ENCODE measurements around the gene GULP1.
"Not testable (repeated sequence)": the region's sequence is repeated elsewhere in the genome, so short reads cannot be mapped to it uniquely, and the experiment has no call there.

The GULP1 gene

DNA sequence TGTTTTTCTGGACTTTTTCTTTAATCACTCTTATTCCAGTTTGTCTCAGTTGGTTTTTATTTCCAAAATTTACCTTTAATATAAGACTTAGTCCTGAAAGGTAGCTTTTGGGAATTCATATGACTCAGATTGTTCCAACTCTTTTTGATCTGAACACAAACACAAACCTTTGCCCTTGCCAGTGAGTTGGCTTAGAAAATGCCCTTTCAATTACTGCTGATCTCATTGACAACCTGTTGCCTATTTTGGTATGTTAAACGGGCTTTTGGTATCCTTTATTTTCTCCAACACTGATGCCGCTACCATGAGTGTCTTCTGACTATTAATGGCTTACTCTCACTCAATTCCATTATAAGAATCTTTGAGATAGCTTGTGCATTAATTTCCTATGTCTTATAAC, 143.4 kb downstream of the GULP1 start:
- no peak for DNase-seq

DNA sequence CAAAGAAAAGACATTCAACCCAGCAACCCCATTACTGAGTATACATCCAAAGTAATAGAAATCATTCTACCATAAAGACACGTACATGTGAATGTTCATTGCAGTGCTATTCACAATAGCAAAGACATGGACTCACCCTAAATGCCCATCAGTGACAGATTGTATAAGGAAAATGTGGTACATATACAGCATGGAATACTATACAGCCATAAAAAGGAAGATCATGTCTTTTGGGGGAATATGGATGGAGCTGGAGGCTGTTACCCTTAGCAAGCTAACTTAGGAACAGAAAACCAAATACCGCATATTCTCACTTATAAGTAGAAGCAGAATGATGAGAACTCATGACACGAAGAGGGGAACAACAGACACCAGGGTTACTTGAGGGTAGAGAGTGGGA, 145.9 kb downstream of the GULP1 start:
- no peak for DNase-seq

DNA sequence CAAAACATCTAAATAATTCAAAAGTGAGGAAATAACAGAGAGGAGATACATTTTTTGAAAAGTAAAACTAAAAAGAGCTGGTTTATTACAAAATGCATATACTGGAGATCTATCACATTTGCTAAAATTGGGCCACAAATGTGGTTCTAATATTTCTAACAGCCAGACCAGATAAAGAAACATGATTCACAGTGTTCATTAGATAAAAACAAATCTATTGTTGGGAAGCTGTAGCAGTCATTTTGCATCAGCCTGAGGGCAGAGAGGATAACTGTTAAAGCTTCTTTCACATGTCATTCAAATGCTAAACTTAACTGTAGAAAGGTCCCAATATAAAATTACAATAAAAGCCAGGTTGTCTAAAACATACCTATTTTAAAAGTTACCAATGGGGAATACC, 148.3 kb downstream of the GULP1 start:
- DNase-seq = no peak

DNA sequence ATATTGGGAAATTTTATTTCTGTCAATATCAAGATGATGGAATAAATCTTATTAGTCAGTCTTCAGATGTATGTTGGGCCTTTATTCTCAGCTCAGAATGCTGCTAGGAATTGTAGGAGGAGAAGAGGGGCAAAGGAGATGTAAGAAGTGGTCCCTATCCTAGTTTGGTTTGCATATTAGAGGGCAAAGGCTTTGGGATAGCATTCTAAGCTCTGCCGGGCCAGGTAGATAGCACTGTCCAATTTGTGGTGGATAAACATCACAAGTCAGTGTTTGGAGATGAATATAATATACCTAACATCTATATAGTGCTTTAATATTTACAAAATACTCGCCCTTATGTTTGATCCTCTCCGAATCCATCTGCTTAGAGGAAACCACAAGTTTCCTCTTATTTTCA, 149.2 kb downstream of the GULP1 start:
- DNase-seq = no peak

DNA sequence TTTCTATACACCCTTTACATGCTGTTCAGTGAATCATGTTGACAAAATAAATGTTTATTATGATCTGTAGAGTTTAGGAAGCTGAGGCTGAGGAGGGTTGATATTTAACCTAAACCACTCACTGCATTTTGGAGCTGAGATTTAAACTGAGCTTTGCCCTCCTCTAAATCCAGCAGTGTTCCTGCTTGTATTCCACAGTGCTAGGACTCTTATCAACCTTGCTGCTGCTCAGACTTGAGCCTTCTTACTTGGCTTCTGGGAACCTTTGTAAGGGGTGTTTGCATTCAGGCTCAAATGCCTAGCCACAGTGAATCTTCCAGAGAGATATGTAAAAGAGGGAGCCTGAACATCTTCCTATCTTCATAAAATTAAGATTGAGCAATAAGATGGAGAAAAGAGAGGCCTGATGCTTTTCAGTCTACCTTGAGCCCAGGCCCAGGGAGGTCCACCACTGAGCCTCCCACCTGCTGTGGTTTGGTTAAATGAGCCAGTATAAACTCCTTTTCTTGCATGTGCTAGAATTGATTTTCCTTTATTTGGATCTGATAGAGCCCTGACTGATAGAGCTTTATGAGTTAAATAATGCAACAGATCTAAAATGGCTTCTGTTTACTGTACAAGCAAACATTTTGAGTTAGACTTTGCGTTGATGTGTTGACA, 149.7 kb downstream of the GULP1 start:
- DNase-seq = no peak

DNA sequence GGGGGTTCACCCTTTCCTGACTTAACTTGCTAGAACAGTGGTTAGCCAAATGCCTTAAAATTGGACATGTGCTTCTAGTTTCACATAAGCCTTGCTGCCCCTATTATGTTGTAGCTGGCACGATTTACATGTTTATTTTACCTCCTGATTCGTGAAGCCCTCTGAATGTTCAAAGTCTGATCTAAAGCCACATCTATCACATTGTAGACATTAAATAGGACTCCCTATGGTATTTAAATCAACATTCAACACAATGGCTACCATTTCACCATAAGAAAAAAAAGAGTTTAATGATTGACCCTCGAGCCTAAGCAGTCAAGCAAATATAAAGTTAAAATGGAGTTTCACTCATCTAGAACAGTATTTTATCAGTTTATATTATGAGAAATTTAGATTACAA, 151.5 kb downstream of the GULP1 start:
- DNase-seq = no peak

DNA sequence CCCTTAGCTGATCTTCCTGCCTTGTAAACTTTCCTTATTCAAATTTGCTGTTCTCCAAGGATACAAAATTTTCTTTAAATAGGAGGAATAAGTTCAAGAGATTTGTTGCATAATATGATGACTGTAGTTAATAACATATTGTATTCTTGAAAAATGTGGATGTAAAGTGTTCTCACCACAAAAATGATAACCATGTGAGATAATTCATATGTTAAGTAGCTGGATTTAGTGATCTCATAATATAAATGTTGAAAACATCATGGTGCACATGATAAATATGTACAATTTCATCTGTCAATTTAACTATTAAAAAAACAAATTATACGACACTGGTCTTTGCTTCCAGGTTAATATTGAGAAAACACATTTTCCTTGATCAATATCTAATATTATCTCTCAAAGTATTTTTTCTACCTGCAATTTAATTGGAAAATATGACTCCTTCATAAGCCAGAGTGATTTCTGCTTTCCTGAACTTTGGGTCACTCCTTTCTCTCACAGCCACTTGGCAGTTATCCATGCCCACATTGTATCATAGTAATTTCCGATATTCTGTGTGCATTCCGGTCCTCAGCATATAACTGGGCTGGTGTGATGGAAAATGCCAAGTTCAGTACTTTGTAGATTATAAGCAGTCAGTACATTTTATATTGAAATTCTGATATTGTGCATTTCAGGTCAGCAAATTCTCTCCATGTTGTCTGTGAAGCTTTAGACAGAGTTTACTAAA, 152.6 kb downstream of the GULP1 start:
- DNase-seq = no peak

DNA sequence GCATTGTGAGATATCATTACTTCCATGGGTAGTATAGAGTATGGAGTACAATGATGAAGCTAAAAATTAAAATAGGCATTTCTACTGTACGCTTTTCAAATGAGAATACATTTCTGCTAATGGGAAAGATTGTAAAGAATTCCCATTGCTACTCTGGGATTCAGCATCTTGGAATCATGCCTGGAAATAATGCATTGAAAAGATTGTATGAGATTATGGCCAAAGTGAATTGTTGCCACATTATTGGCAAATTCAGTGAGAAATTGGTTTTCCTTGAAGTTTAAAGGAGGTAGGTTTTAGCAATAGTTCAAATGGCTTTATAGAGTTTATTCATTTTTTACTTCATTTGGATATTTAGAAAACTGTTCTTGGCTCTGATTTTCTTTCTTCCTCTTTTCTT, 157.9 kb downstream of the GULP1 start:
- no peak for DNase-seq

DNA sequence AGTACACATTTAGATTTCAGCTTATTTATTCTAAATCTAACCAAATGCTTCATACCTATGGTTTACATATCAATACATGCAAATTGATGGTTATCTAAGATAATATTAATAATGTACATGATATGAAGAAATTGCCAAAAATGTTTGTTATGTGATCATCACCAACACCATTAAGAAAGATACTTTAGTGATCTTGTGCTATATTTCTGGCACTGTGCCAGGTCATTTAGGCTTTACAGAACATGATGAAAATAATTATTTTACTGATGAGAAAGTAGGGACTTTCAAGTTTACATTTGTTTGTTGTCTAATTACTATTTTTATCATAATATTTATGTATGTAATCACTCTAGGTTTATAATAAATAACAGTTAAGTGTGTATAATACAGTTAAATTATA, 158.3 kb downstream of the GULP1 start:
- DNase-seq = no peak

DNA sequence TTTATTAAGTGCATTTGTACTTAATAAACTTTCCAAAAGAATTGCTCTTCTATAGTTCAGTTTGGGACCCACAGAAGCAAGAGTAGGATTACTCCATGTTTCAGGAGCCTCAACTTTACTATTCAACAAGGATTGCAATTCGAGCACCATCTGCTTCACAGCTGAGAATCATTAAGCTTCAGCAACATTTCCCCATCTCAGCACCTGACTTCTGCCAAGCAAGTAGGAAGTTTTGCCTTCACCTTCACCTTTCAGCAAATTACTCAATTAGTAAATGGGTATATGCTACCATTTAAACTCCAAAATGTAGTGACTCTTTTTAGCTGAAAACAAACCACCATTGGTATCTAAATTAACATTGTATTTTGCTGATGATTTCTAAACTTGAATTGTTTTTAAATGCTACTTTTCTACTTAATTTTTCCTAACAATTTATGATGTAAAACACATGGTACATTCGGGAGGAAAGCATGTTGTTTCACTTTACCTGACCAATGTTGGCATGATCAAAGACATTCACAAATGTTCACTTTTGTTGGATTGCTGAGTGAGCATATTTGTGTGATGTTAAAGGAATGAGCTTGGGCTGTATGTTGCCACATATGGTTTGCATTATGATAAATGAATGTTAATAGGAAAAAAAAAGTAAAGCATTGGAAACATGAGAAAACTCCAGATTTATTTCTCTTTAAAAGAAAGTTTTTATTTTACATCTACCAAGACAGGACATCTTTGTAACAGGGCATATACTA, 159.2 kb downstream of the GULP1 start:
- no peak for DNase-seq

DNA sequence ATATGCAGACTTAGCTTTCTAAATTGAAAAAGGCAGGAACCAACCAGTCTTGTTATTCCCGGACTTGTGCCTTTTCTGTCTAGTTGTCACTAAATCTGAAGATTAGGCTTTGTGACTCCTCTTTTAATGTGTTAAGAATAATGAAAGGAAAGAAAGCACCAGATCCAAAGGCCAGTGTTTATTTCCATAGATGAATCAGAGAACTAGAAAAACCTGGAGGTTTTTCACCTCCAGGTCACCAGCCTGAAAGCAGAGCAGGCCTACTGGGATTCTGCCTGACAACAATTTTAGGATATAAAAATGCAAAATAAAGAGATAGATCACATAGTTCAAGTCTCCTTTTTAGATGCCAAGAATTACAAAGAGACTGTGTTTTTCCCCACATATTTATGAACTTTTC, 160.4 kb downstream of the GULP1 start:
- DNase-seq = no peak

DNA sequence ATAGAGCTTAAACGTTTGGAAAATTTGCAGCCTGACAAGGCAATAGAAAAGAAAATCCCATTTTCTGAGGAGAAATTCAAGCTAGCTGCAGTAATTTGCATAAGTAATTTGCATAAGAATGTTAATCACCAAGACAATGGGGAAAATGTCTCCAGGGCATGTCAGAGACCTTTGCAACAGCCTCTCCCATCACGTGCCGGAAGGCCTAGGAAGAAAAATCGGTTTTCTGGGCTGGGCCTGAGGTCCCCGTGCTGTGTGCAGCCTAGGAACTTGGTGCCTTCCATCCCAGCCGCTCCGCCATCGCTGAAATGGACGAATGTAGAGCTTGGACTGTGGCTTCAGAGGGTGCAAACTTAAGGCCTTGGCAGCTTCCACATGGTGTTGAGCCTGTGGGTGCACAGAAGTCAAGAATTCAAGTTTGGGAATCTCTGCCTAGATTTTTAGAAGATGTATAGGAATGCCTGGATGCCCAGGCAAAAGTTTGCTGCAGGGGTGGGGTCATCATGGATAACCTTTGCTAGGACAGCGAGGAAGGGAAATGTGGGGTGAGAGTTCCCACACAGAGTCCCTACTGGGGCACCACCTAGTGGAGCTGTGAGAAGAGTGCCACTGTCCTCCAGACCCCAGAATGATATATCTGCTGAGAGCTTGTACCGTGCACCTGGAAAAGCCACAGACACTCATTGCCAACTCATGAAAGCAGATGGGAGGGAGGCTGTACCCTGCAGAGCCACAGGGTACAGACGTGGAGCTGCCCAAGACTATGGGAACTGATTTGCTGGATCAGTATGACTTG, 164.6 kb downstream of the GULP1 start:
- DNase-seq = no peak

DNA sequence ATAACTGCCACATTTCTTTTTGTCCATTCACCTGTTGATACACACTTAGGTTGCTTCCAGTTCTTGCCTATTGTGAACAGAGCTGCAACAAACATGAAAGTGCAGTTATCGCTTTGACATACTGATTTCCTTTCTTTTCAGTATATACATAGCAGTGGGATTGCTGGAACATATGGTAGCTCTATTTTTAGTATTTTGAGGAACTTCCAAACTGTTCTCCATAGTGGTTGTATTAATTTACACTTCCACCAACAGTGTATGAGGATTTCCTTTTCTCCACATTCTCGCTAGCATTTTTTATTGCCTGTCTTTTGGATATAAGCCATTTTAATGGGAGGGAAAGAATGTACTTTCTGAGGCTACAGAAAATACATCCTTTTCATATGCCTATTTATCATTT, 167.4 kb downstream of the GULP1 start:
- no peak for DNase-seq

DNA sequence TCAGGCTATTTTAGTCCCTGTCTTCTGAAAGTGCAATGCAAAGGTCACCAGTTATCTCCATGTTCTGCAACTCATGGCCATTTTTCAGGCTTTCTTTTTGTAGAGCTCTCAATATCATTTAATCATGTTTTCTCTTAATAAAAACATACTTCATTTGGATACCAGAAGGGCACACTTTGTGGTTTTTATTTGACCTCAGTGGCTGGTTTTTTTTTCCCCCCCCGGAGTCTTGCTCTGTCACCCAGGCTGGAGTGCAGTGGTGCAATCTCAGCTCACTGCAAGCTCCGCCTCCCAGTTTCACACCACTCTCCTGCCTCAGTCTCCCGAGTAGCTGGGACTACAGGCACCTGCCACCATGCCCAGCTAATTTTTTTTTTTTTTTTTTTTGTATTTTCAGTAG, 174.4 kb downstream of the GULP1 start:
- DNase-seq = not testable (repeated sequence)

DNA sequence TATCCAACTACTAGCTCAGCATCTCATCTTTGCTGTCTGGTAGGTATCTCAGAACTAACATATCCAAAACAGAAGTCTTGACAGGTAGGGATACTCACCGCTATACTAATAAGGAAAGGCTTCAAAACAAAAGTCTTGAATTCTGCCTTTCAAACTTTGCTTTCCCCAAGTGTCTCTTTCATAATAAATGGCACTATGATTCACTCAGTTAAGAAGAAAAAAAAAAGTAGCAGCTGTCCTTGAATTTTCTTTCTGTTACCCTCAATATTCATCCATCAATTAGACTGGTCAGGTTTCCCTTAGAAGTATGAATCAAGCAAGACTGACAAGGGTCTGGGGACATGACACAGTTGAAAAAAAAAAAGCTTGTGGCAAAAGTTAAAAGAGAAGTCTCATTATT, 175.1 kb downstream of the GULP1 start:
- DNase-seq = no peak

DNA sequence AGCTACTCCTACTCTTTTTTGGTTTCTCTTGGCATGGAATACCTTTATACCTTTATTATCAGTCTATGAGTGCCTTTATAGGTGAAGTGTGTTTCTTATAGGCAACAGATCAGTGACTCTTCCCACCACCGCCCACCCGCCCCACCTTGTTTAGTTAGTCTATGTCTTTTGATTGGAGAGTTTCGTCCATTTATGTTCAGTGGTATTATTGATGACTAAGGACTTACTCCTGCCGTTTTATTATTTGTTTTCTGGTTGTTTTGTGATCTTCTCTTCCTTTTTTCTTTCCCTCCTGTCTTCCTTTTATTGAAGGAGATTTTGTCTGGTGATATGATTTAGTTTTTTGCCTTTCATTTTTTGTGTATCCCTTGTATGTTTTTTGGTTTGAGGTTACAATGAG, 179.5 kb downstream of the GULP1 start:
- DNase-seq = no peak

DNA sequence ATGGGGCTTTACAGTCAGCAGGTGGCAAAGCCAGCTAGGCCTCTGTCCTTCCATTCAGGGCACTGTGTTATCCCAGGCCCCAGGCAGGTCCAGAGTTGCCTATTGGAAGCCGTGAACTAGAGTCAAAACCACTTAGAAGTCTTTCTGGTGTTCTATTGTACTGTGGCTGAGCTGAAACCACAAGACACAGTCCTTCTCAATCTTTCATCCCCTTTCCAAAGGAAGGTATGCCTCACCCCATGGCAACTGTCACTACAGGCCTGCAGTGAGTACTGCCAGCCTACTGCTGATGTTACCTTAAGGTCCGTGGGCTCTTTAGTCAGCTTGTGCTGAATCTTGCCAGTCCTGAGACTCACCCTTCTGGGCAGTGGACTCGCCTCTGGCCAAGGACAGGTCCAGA, 181.6 kb downstream of the GULP1 start:
- no peak for DNase-seq

DNA sequence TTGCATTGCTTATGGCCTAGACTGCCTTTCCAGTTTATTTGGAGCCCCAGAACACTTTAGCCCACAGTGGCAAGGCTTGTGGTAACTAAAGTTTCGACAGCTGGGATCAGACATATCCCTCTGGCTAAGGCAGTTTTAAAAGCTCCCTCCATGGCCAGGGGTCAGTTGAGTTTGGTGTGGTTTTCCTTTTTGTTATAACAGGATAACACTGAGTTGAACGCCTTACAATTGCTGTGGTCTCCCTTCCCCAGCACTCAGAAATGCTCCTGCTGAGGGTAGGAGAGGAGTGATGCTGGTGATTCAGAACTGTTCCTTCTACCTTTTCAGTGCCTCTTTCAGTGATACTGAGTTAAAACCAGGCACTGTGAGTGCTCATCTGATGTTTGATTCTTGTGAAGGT, 182.6 kb downstream of the GULP1 start:
- no peak for DNase-seq

DNA sequence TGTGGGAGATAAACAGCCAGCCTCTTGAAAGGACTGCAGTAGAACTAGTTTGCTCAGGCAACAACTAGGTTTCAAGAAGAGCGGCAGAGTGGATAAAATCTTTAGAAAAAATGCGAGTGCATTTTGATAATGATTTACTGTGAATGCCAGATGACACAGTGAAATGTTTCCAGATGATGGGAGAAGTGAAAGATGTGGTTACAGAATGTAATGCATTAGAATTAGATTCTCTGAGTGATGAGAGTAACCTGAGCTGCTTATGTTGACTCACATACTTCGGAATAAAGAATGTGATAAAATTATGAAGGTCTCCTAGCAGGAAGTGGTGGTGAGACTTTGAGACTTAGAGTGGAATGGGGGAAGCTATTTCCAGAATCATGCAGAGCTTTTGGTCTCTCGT, 184.3 kb downstream of the GULP1 start:
- no peak for DNase-seq

DNA sequence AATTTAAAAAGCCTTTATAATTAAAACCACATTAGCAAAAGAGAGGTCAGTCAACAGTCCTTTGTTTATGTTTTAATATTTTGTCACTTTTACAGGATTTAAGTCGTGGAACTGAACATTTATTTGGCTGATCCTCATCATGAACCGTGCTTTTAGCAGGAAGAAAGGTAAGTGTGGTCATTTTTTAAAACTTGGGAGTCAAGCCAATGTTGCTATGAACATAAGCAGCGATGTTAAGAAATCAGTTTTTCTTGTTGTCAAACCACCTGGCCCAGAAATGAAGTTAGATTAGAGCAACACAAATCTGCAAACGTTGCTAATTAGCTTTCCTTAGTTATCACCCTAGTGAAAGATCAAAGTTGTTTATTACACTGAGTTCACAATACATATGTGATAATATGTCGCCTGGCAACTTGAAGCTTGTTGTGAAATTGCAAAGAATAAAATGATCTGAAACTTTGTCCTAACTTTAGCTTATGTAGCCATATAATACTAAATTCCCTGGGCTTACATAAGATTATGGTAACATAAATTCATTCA, 186.0 kb downstream of the GULP1 start:
- DNase-seq = no peak

DNA sequence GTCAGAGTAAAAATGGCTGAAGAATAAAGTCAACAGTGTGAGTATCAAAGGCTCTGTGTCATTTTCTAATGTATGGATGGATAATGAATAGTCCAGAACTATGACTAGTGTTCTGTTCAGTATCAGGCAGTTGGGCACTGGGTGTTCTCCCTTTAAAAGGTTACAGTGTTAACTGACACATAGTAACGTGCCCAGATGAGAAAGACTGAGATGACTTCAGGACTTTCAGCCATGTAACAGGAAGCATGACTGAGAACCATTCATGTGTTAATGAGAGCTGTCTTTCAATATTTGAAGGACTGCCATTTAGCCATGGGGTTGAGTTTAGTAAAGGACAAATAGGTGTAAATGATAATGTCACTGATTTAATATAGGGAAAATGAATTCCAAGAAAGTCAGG, 187.1 kb downstream of the GULP1 start:
- no peak for DNase-seq

DNA sequence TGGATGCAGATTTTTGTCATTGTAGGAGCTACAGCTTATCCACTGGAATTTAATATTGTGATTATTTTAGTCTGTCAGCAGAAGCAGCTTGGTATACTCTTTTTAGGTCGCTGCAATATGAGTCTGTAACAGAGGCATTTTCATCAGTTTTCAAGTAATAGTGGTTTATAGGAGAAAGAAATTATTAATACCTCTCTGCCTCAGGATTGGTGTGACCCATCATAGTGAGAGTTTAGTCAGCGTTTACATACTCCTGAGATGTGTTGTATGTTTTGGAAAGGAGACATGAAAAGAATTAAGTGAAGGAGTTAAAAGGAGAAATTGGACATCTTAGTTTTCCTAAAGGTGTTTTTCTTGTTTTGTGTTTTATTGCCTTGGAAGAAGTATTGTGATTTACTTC, 189.8 kb downstream of the GULP1 start:
- DNase-seq = no peak

DNA sequence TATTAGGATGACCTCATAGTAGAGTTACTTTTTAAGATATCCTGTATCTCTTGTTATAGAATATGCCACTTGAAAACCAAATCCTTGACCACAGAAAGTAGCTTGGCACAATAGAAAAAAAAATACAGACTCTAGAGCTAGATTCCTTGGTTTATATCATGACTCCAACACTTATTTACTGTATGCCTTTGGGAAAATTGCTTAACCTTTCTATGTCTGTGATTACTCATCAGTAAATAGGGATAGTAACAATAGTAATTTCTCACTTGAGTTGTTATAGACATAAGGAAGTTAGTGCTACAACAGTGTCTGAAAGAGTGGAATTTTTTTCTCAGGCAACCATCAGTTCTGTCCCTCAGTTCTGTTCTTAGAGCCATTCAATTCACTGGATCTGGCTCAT, 193.8 kb downstream of the GULP1 start:
- DNase-seq = no peak
